GM12878 (cell line): ENCODE data around the gene SEC16A. TPM values are rescaled to one million over a fixed set of nuclear protein-coding genes. Genes with fewer than 3 reads are reported as not detected.

Experiments used
- ATF7 ChIP-seq: fragments of 450-650 bp; IDR thresholded peaks from 2 replicates; pipeline ENCODE4 v1.6.1; 2016; ENCODE audit warnings: low read depth, mild to moderate bottlenecking
- BHLHE40 ChIP-seq, 2 experiments: fragments of 450-650 bp in 1 of 2; IDR thresholded peaks; 2 replicates each; pipeline ENCODE4 v1.6.1; 2011 to 2017; ENCODE audit warnings: low read depth in 2 of 2, borderline replicate concordance in 1 of 2, improper control_type of control experiment in 1 of 2, low read length in 1 of 2, mild to moderate bottlenecking in 1 of 2
- BMI1 ChIP-seq: fragments of 450-650 bp; IDR thresholded peaks from 2 replicates; pipeline ENCODE4 v1.6.1; 2016; ENCODE audit warnings: mild to moderate bottlenecking, moderate library complexity, borderline replicate concordance
- EP300 ChIP-seq, 2 experiments: fragments of 150-350 bp in 1 of 2; IDR thresholded peaks; 2 replicates each; pipeline ENCODE4 v1.6.1; 2011 to 2012; ENCODE audit warnings: low read depth in 2 of 2, low read length in 2 of 2, borderline replicate concordance in 1 of 2, improper control_type of control experiment in 1 of 2, inconsistent platforms in 1 of 2; ENCODE audit not compliant: control insufficient read depth in 1 of 2
- FOXK2 ChIP-seq: fragments of 450-650 bp; IDR thresholded peaks from 2 replicates; pipeline ENCODE4 v1.6.1; 2017; ENCODE audit warnings: mild to moderate bottlenecking, moderate library complexity
- FOXM1 ChIP-seq: IDR thresholded peaks from 2 replicates; pipeline ENCODE4 v1.6.1; 2012; ENCODE audit warnings: low read depth, mild to moderate bottlenecking, inconsistent platforms, low read length, moderate library complexity
- HCFC1 ChIP-seq: fragments of 150-350 bp; IDR thresholded peaks from 2 replicates; pipeline ENCODE4 v1.6.1; 2014; ENCODE audit warnings: low read length
- IKZF1 ChIP-seq: fragments of 450-650 bp; conservative IDR thresholded peaks from 2 replicates; pipeline ENCODE4 v1.6.1; 2017; ENCODE audit warnings: antibody characterized with exemption, mild to moderate bottlenecking
- IRF4 ChIP-seq: IDR thresholded peaks from 2 replicates; pipeline ENCODE4 v1.6.1; 2011; ENCODE audit warnings: low read depth, low read length
- KLF5 ChIP-seq: fragments of 450-650 bp; IDR thresholded peaks from 2 replicates; pipeline ENCODE4 v1.6.1; 2014; ENCODE audit warnings: mild to moderate bottlenecking; ENCODE audit not compliant: partially characterized antibody
- NFXL1 ChIP-seq: fragments of 450-650 bp; IDR thresholded peaks from 2 replicates; pipeline ENCODE4 v1.6.1; 2017; ENCODE audit warnings: antibody characterized with exemption, mild to moderate bottlenecking, borderline replicate concordance
- NRF1 ChIP-seq: conservative IDR thresholded peaks from 2 replicates; pipeline ENCODE4 v1.6.1; 2011; ENCODE audit warnings: mild to moderate bottlenecking, low read depth, low read length, improper control_type of control experiment
- RB1 ChIP-seq: fragments of 450-650 bp; formaldehyde crosslinking; IDR thresholded peaks from 2 replicates; pipeline ENCODE4 v1.6.1; 2017; ENCODE audit warnings: mild to moderate bottlenecking, borderline replicate concordance
- SMAD1 ChIP-seq: fragments of 450-650 bp; IDR thresholded peaks from 2 replicates; pipeline ENCODE4 v1.6.1; 2018; ENCODE audit warnings: mild to moderate bottlenecking, low read depth; ENCODE audit not compliant: partially characterized antibody
- SMARCA5 ChIP-seq: fragments of 450-650 bp; IDR thresholded peaks from 2 replicates; pipeline ENCODE4 v1.6.1; 2017; ENCODE audit warnings: mild to moderate bottlenecking
- SP1 ChIP-seq: IDR thresholded peaks from one replicate; pipeline ENCODE4 v1.6.1; 2011; ENCODE audit warnings: low read depth, low read length
- YY1 ChIP-seq: IDR thresholded peaks from 2 replicates; pipeline ENCODE4 v1.6.1; 2011; ENCODE audit warnings: low read depth, mild to moderate bottlenecking, low read length
- ZBTB33 ChIP-seq: fragments of 450-650 bp; IDR thresholded peaks from 2 replicates; pipeline ENCODE4 v1.6.1; 2017; ENCODE audit warnings: mild to moderate bottlenecking
- ZNF207 ChIP-seq: fragments of 450-650 bp; IDR thresholded peaks from 2 replicates; pipeline ENCODE4 v1.6.1; 2014; ENCODE audit warnings: antibody characterized with exemption, mild to moderate bottlenecking, borderline replicate concordance
- polyA plus RNA-seq, 11 experiments: library from polyadenylated mRNA; depleted of rRNA in 4 of 11; unstranded in 6 of 11; stranded (reverse) in 5 of 11; fragments of >200 nt; fragmentation: Nextera tagmentation in 4 of 11; fragmentation: Illumina TruSeq in 1 of 11; extraction: Ambion mirVana in 4 of 11; extraction: Trizol in 1 of 11; gene quantifications; 1 replicate in 1 of 11; 2 replicates in 10 of 11; pipeline versions ENCODE4 v1.2.1 to v1.2.3, GENCODE V29; 2011 to 2016; ENCODE audit warnings: inconsistent platforms in 2 of 11, missing spikeins in 2 of 11, low read depth in 1 of 11
- total RNA-seq, 4 experiments: library from RNA; depleted of rRNA in 3 of 4; stranded (reverse); fragments of >200 nt in 3 of 4; fragmentation: Illumina TruSeq in 1 of 4; extraction: Trizol in 1 of 4; gene quantifications; 2 replicates each; pipeline versions ENCODE4 v1.2.1 to v1.2.3, GENCODE V29; 2013 to 2021
- TF ChIP-seq, protein P1 (sequence below): fragments of 450-650 bp; IDR thresholded peaks from 2 replicates; pipeline ENCODE4 v1.6.1; 2017; ENCODE audit warnings: low read depth, mild to moderate bottlenecking, moderate library complexity
- TF ChIP-seq, protein P2 (sequence below): fragments of 450-650 bp; conservative IDR thresholded peaks from 2 replicates; pipeline ENCODE4 v1.6.1; 2017; ENCODE audit warnings: mild to moderate bottlenecking, moderate library complexity
- TF ChIP-seq, protein P3 (sequence below): fragments of 150-350 bp; IDR thresholded peaks from 2 replicates; pipeline ENCODE4 v1.6.1; 2014; ENCODE audit warnings: mild to moderate bottlenecking, low read depth, low read length
- TF ChIP-seq, protein P4 (sequence below): fragments of 450-650 bp; IDR thresholded peaks from 2 replicates; pipeline ENCODE4 v1.6.1; 2014; ENCODE audit warnings: mild to moderate bottlenecking

Gene SEC16A
- total and polyA plus RNA-seq, 10 of the 15 experiments (the other 5 are each of a cell fraction or from before 2014, with no cell fraction given), result 9.9 to 59.1 (median 21.7) TPM

DNA sequence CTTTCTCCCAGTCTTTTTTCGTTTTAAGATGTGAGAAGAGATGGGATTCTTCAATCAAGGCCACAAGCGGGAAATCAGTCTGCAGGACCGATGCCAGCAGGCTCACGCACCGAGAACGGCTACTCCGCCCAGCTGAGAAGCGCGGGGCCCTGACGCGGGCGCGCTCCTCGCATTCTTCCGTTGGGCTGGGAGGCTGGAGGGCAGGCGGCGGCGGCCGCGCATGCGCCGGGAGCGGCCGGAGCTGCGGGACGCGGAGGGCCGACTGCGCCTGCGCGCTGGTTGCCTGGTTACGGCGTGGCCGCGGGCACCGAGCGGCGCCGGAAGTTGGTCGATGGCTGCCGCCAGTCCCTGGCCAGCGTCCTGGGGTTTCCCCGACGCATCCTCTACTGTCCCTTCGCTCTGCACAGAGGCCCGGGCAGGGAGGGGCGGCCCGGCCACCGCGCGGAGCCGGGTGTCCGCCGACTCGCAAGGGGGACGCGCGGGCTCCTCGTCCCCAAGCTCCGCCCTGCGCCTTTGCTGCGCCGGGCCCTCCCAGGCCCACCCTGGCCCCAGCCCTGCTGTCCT lies 831 bp upstream of the SEC16A start (continued):
- TF ChIP-seq, protein P1, sequence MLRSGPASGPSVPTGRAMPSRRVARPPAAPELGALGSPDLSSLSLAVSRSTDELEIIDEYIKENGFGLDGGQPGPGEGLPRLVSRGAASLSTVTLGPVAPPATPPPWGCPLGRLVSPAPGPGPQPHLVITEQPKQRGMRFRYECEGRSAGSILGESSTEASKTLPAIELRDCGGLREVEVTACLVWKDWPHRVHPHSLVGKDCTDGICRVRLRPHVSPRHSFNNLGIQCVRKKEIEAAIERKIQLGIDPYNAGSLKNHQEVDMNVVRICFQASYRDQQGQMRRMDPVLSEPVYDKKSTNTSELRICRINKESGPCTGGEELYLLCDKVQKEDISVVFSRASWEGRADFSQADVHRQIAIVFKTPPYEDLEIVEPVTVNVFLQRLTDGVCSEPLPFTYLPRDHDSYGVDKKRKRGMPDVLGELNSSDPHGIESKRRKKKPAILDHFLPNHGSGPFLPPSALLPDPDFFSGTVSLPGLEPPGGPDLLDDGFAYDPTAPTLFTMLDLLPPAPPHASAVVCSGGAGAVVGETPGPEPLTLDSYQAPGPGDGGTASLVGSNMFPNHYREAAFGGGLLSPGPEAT, result 0 out of 2 replicates have a peak, but pooled peaks have one; percentile 11
- TF ChIP-seq, protein P2, sequence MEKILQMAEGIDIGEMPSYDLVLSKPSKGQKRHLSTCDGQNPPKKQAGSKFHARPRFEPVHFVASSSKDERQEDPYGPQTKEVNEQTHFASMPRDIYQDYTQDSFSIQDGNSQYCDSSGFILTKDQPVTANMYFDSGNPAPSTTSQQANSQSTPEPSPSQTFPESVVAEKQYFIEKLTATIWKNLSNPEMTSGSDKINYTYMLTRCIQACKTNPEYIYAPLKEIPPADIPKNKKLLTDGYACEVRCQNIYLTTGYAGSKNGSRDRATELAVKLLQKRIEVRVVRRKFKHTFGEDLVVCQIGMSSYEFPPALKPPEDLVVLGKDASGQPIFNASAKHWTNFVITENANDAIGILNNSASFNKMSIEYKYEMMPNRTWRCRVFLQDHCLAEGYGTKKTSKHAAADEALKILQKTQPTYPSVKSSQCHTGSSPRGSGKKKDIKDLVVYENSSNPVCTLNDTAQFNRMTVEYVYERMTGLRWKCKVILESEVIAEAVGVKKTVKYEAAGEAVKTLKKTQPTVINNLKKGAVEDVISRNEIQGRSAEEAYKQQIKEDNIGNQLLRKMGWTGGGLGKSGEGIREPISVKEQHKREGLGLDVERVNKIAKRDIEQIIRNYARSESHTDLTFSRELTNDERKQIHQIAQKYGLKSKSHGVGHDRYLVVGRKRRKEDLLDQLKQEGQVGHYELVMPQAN, result peak; percentile 93
- TF ChIP-seq RB1 (peak; percentile 73), ZNF207 (0 out of 2 replicates have a peak, but pooled peaks have one; percentile 85), NFXL1 (0 out of 2 replicates have a peak, but pooled peaks have one; percentile 51), IKZF1 (peak; percentile 95), EP300 (IDR thresholded peaks at IDR 0.05; ENCODE audit: borderline replicate concordance in 1 of 2, control insufficient read depth in 1 of 2, low read depth in 2 of 2, low read length in 2 of 2) (no peak), FOXM1 (no peak), BMI1 (no peak), IRF4 (no peak), SMAD1 (no peak), SMARCA5 (peak; percentile 100), BHLHE40 (IDR thresholded peaks at IDR 0.05; ENCODE audit: borderline replicate concordance in 1 of 2, low read depth in 2 of 2, low read length in 1 of 2) (peak in 1 of 2 experiments; percentile 41; a peak in 2 of 4 replicates), YY1 (peak; percentile 81), KLF5 (peak; percentile 77), ATF7 (no peak), NRF1 (peak; percentile 90), FOXK2 (peak; percentile 50; the same call in 1 of the 2 replicates), ZBTB33 (no peak), HCFC1 (peak; percentile 28; the same call in 1 of the 2 replicates), SP1 (peak; percentile 40)
- TF ChIP-seq, protein P3, sequence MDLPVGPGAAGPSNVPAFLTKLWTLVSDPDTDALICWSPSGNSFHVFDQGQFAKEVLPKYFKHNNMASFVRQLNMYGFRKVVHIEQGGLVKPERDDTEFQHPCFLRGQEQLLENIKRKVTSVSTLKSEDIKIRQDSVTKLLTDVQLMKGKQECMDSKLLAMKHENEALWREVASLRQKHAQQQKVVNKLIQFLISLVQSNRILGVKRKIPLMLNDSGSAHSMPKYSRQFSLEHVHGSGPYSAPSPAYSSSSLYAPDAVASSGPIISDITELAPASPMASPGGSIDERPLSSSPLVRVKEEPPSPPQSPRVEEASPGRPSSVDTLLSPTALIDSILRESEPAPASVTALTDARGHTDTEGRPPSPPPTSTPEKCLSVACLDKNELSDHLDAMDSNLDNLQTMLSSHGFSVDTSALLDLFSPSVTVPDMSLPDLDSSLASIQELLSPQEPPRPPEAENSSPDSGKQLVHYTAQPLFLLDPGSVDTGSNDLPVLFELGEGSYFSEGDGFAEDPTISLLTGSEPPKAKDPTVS, result no peak; the same call in 1 of the 2 replicates
- TF ChIP-seq, protein P4, sequence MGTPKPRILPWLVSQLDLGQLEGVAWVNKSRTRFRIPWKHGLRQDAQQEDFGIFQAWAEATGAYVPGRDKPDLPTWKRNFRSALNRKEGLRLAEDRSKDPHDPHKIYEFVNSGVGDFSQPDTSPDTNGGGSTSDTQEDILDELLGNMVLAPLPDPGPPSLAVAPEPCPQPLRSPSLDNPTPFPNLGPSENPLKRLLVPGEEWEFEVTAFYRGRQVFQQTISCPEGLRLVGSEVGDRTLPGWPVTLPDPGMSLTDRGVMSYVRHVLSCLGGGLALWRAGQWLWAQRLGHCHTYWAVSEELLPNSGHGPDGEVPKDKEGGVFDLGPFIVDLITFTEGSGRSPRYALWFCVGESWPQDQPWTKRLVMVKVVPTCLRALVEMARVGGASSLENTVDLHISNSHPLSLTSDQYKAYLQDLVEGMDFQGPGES, result peak; percentile 52
